NCI-H187 treated with DMSO at 0.1 percent for 48 hours (cell line): Measurements from ENCODE around the gene PRG2.

Experiments used
- DNase-seq: peaks from one replicate; lab custom pipeline; 2025; lab: John Stamatoyannopoulos, UW

The PRG2 gene

GRCh38 chr11:57396744-57397143 lies 6.3 kb upstream of the PRG2 start:
- no peak for DNase-seq

DNA sequence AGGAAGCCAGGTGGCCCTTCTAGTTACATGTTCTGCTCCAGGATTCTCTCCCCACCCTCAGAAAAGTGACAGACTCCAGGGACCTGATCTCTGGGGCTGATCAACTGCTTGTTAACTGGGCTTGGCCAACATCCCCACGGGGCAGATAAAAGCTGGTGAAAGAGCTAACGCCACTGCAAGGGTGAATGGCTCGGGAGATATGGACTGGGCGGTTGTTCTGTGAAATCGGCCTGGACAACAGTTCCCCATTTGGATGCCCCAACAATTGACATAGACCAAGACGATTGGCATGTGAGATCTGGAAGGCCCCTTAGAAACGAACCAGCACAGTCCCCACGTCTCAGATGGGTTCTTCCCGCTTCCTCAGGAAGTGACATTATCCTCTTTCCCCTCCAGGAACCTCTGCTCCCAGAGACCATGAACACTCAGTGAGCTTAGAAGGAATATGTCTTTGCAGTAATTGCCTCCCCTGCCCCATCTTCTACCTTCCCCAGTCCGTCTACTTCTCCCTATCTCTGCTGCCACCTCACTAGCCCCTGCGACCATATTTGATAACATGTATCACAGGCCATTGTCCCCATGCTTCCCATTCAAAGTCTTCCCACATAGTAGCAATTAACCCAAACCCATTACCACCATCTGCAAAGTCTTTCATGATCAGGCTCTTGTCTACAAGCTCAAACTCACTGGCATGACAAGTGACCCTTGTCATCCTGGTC lies 5.6 kb upstream of the PRG2 start:
- DNase-seq, result no peak

DNA sequence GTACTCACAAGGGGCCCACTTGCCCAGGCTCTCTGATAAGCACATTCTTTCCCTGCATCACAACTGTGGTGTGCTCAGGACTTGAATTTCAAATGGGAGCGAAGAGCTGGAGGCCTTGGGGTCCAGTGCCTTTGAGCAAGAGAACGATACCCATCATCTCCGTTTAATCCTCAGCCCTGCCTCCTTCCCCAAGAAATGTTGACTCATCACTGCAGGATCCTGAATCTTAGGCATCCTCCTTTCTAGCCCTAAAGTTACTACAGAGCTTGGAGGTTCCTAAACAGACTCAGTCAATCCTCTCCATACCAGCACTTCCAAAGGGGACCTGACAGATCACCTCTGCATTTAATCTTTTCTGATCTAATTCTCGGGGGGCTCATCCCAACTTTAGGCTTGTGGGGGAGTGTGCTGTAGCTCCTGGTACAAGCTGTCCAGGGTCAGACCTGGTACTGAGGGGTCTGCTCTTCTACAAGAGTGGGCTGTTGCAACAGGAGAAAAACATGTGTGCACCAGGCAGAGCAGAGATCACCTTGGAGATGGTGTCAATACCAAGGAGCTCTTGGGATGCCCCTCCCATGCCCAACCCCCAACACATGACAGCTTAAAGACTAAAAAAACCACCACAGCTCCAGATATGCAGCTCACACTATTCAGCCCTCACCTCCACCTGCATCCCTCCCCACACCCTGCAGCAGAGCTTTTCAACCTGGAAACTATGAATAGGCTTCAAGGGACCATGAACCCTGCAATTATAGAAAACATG lies 3.9 kb upstream of the PRG2 start:
- DNase-seq, result no peak

GRCh38 chr11:57392763-57393105 lies 2.3 kb upstream of the PRG2 start:
- DNase-seq, result no peak

DNA sequence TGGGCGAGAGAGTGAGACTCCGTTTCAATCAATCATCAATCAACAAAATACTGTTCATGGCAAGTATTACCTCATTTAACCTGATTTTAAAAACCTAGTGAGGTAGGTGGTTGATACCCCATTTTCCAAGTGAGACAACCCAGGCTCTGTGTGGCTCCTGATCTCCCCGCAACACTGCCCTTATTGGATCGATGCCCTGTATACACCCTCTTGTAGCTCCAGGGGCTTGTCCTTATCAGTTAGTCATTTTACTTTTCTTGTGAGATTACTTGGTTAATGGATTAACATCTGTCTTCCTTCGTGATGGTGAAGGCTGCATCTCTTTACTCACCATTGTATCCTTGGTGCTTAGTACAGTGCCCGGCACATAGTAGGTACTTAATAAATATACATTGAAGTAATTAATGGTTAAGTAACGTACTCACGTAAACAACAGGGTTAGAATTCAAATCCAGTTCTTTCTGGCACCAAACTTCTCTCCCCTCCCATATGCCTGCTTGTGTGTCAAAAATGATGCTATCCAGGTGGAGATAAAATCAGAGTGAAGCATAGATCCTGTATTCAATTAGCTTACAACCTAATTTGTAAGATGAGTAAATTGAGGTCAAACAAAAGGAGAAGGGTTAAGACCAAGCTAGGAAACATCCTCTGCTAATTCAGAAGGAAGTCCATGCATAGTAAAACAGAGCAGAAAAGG lies 1.8 kb upstream of the PRG2 start:
- DNase-seq, result no peak

DNA sequence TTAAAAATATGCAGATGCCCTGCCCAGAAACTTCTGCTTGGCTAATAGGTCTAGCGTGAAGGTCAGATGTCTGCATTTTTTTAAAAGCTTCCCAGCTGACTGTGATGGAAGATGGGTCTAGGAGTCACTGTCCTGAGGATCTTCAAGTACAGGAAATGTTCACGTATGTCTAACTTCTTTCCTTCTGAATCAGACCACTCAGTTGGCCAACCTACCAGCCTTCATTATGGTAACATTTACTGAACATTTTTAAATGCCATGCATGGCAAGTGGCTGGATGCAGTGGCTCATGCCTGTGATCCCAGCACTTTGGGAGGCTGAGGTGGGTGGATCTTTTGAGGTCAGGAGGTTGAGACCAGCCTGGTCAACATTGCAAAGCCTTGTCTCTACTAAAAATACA lies 1.1 kb upstream of the PRG2 start:
- no peak for DNase-seq

DNA sequence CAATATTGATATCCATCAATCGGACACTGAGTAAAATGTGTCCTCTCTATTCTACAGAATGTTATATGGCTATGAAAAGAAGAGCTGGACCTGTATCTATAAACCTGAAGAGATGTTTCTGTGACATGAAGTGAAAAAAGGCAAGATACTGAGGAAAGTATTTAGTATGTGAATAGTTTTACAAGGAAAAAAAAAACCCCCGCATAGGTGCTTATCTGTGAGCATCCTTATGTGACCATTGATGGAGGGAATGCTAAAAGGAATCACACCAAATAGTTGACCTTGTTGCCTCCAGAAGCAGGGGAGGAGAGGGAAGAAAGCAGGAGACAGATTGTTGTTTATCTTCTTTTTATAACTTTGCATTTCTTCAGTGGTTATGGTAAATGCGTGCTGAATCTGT lies 661 bp upstream of the PRG2 start:
- no peak for DNase-seq

DNA sequence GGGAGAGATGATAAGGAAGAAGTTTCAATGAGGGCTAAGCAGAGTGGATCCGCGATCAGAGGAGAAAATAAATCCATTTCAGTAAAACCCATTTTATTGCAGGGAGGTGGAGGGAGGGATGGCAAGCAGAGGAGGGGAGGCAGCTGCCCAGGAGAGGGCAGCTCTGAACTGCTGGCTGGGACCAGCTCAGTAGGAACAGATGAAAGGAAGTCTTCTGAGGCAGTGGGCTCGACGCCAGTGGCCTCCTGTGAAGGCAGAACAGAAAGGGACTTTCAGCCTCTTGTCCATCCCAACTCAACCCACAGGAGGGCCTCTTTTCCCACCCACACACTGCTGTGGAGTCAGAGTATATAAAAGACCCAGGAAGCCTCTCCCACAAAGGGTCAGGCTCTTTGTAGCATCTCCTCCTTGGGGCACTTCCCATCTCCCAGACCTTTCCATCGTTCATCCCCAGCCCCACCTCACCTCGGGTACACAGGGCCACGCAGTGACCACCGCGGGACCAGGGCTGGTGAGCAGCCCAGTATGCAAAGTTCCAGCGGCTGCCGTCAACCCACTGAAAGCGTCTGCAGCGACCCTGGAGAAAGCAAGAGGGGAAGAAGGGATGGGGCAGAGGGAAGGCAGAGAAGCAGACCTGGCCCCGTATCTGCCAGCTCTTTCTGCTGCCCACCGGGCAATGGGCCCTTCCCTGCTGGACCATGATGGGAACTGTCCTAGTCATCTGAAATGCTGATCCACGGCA lies 3.0 kb downstream of the PRG2 start:
- no peak for DNase-seq

DNA sequence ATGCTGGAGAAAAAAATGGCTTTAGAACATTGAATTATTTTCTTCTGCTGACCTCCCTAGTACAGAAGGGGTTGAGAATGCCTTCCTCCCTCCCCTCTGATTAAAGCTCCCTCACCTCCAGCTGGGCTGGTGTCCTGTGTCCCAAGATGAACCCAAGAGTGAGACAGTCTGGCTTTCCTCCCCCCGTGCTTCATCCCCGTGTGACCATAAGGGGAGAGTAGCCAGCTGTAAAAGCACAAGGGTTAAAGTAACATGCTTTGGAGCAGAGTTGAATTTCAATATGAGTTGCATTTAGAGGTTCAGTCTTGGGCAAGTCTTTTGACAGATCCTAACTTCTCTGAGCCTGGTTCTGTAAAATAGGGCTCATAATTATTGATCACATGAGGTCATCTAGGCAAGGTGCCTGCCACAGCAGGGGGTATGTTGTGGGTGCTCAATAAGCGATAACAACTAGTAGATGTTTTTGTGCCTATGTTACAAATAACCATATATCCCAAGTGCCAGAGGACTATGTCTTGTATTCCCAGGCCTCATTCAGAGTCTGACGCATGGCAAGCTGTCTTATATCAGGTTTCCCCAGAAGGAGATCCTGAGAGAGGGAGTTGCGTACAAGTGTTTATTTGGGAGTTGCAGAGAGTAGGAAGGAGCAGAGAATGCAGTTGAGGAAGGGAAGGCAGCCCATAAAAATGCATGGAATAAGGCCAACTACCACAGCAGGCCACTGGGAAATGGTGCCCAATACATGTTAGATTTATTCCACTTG lies 4.1 kb downstream of the PRG2 start:
- no peak for DNase-seq

GRCh38 chr11:57380975-57381374 lies 9.5 kb downstream of the PRG2 start, which contains the start of gene PRG3:
Gene PRG3, minus strand, starts transcription at chr11:57381150. Its CDS starts 442 bp downstream, at chr11:57380708.
- DNase-seq, result no peak

DNA sequence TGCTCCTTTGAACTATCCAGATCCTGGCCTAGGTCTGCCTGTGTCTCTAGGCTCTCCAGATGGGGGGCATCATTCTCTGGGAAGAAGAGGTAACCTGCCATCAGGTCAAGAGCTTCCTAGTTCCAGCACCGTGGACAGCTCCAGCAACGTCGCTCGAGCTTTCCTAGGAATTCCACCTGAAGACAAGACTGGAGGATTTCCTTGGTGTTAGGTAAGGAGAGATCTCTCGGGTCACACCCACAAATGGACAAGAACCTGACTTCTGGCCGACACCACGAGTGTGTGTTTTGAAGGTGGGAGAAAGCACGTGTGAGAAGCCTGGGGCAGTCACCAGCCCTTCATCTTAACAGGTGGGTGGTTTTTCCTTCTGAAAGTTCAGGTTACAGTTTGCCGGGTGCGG lies 10.7 kb downstream of the PRG2 start:
- DNase-seq, result no peak

DNA sequence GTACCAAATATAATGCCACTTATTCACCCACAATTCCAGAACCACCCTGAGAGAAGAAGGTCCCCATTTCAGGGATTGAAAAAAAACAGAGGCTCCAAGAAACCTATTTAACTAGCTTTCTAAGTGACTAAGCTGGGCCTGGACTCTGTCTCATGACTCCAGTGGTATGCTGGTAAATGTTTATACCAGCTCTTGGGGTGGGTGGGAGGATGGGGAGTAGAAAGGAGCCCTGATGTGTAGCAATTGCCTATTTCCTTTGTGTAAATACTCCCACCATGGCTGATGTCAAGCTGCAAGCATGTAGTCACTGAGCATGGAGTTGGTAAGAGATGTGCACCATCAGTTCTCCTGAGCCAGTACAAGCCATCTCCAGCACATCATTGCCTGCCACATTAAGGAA lies 12.3 kb downstream of the PRG2 start:
- no peak for DNase-seq

- no peak for DNase-seq
Measured at GRCh38 chr11:57377107-57377506, 13.3 kb downstream of the PRG2 start.

DNA sequence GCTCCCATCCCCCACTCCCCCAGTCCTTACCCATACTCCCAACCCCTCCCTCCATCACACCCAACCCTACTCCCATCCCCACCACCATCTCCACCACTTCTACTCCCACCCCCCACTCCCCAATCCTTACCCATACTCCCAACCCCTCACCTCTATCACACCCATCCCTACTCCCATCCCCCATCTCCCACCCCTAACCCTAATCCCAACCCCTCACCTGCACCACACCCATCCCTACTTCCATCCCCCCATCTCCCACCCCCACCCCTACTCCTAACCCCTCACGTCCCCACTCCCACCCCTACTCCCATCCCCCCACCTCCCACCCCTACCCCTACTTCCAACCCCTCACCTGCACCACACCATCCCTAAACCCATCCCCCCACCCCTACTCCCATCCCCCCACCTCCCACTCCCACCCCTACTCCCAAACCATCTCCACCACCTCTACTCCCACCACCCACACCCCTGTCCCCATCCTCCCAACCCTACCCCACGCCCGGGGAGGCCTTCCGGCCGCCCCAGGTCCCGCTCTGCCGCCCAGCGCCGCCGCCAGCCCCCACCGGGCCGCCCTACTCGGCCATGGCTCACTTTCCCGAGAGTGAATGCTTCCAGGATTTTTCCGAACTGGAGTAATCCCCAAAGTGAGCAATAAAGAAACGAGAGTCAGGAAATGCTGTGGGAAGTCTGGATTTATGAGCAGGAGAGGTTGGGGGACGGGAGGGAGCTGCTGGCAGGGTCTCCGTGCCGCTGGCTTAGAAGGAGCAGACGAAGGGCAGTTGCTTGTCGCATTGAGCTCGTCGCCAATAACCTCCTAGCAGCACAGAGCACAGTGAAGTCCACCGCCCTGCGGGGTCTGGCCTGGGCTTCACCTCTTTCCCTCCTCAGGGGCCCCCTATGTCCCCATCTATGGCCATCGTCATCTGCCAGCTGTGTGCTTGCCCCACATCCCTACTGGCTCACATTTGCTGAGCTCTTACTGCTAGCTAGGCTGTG lies 14.1 kb downstream of the PRG2 start:
- no peak for DNase-seq

DNA sequence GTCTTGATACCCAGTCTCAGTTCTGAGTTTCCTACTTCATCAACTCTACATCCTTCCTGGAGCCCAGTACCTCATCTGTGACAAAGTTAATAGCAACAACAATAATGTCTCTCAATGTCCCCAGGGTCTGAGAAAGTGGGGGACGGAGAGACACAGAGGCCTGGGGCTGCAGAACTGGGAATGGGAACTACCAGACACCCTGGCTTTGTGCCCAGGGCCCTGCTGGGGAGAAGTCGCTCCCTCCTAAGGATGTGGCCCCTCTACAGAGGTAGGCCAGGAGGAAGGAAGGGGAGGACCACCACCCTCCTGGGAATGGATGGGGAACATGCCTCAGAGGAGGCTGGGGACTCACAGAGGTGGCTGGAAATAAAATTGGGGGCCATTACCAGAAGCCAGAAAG lies 15.0 kb downstream of the PRG2 start:
- no peak for DNase-seq

GRCh38 chr11:57374966-57375365 lies 15.5 kb downstream of the PRG2 start:
- no peak for DNase-seq

- no peak for DNase-seq
Measured at GRCh38 chr11:57373146-57373545, 17.3 kb downstream of the PRG2 start.

- no peak for DNase-seq
Measured at GRCh38 chr11:57370941-57371340, 19.5 kb downstream of the PRG2 start.

- no peak for DNase-seq
Measured at GRCh38 chr11:57370251-57370650, 20.2 kb downstream of the PRG2 start.

GRCh38 chr11:57368845-57369232 lies 21.6 kb downstream of the PRG2 start:
- DNase-seq, result no peak
